Measurements from ENCODE around the gene SEZ6. TPM values are rescaled to one million over a fixed set of nuclear protein-coding genes. Genes with fewer than 3 reads are reported as not detected.
A peak's percentile ranks its signal among the peaks of the same experiment; 100 is the strongest.

SEZ6 gene
- total and polyA plus RNA-seq, 3 experiments from 2014 or later = 1.6 TPM; not detected in 2

DNA sequence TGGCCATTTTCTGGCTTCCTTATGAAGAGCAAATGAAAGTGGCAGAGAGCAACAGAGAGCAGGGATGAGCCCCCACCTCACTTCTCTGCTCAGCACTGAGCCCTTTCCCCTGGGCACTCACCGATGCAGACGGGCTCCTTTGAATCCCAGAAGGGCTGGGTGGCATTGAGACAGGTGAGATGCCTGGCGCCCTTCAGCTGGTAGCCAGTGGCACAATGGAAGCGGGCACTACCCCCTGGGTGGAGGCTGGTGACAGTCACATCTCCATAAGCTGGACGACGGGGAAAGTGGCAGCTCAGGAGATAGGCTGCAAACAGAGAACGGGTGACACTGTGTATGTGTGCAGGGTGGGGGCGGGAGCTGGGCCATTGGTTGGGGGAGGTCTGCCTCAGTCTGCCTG lies 42.0 kb downstream of the SEZ6 start:
- no peaks in the 10 kb centered on the region for H3K36me3 ChIP-seq (ENCODE audit: insufficient read depth, low read length)
- H3K27ac ChIP-seq (ENCODE audit: low read depth, low read length) = no peak overlapping the region
- peaks cover 0 to 2% (median 0%) of the 10 kb centered on the region in 3 donors for H3K36me3 Mint-ChIP-seq
- ChIA-PET POLR2A (no interaction called here), CTCF (interaction anchor here (1.0 to 5.4 kb wide), 7 partner anchors 12 to 237 kb away, joined by 3 to 136 read pairs (median 17); partner anchors contain the start of gene PHF12)
- no peaks in the 10 kb centered on the region for H3K9me3 Mint-ChIP-seq
- no peaks in the 10 kb centered on the region for H3K27me3 ChIP-seq (ENCODE audit: insufficient read depth, low read length, poor library complexity, severe bottlenecking)
- peaks cover 0 to 3% (median 0%) of the 10 kb centered on the region in 3 donors for H3K4me1 Mint-ChIP-seq
- DNase-seq = peak in 1 of 5 donors; percentile 15
- H3K4me3 Mint-ChIP-seq = no peak overlapping the region
- no peak overlapping the region for H3K27ac Mint-ChIP-seq
- H3K4me1 ChIP-seq (ENCODE audit: insufficient read depth, low read length) = no peaks in the 10 kb centered on the region
- H3K9me3 ChIP-seq (ENCODE audit: low read length) = no peaks in the 10 kb centered on the region
- no peak overlapping the region for H3K4me3 ChIP-seq (ENCODE audit: low read length)
- H3K27me3 Mint-ChIP-seq = peaks cover 4 to 25% of the 10 kb centered on the region in 2 donors

DNA sequence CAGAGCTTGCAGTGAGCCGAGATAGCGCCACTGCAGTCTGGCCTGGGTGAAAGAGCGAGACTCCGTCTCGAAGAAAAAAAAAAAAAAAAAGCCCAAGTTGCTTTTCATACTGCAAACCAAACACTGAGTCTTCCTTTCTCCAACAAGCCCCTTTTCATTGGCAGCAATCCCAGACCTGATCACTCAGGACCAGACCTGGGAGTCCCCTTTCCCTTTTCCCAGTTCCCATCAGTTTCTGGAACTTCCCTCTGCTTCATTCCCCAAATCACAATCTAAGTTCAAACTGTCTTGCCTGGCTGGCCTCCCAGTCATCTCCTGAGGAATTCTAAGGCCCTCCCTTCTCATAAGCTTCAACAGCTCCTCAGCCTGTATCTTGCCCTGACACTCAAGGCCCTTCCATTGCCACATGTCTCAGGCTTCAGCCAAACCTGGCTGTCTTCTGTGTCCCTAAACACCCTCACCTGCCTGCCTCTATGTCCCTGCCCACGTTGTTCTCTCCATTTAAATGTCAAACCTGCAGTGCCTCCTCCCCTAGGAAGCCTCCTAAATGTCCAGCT lies 42.7 kb downstream of the SEZ6 start:
- Mint-ChIP-seq H3K4me3 (no peak overlapping the region), H3K27me3 (peaks cover 4 to 25% of the 10 kb centered on the region in 2 donors), H3K36me3 (peaks cover 0 to 2% (median 0%) of the 10 kb centered on the region in 3 donors), H3K9me3 (no peaks in the 10 kb centered on the region), H3K4me1 (peaks cover 0 to 3% (median 0%) of the 10 kb centered on the region in 3 donors), H3K27ac (peak overlapping the region in 2 of 8 donors; percentile 1 to 93)
- Histone ChIP-seq H3K36me3 (ENCODE audit: insufficient read depth, low read length) (no peaks in the 10 kb centered on the region), H3K4me1 (ENCODE audit: insufficient read depth, low read length) (no peaks in the 10 kb centered on the region), H3K27ac (ENCODE audit: low read depth, low read length) (no peak overlapping the region), H3K27me3 (ENCODE audit: insufficient read depth, low read length, poor library complexity, severe bottlenecking) (no peaks in the 10 kb centered on the region), H3K9me3 (ENCODE audit: low read length) (no peaks in the 10 kb centered on the region), H3K4me3 (ENCODE audit: low read length) (no peak overlapping the region)
- peak in 1 of 5 donors; percentile 12 for DNase-seq
- ChIA-PET CTCF (interaction anchor here (1.0 to 5.4 kb wide), 4 partner anchors 11 to 161 kb away, joined by 3 to 136 read pairs (median 47); partner anchors contain the start of gene PHF12), POLR2A (no interaction called here)

DNA sequence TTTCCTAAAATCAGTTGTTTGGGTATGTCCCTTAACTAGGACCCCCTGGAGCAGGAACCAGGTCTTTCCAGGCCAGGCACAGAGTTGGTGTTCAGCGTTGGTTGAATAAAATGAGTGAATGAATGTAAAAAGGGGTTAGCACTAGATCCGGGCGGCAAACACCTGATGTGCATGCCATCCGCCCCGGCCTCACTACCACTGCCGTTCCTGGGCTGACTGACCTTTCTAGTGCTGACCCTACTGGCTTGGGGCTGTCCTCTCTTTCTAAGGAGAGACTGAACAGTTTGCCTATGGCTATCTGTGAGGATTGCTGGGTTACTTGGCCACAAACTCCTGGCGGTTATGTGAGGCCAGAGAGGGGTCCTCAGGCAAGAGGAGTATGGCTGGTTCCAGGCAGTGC lies 44.4 kb downstream of the SEZ6 start:
- CTCF ChIA-PET = interaction anchor here (0.9 to 5.4 kb wide), 2 partner anchors 157 to 162 kb away, joined by 3 to 136 read pairs; no protein-coding TSS in a partner anchor
- no peaks in the 10 kb centered on the region for H3K27me3 ChIP-seq (ENCODE audit: insufficient read depth, low read length, poor library complexity, severe bottlenecking)
- peak overlapping the region in 2 of 8 donors; percentile 17 to 40 for H3K27ac Mint-ChIP-seq
- no peak overlapping the region for H3K4me3 Mint-ChIP-seq
- peaks cover 0 to 2% (median 0%) of the 10 kb centered on the region in 3 donors for H3K36me3 Mint-ChIP-seq
- H3K9me3 Mint-ChIP-seq = no peaks in the 10 kb centered on the region
- POLR2A ChIA-PET = no interaction called here
- H3K4me1 Mint-ChIP-seq = peaks cover 0 to 3% (median 0%) of the 10 kb centered on the region in 3 donors
- H3K4me3 ChIP-seq (ENCODE audit: low read length) = no peak overlapping the region
- no peak overlapping the region for H3K27ac ChIP-seq (ENCODE audit: low read depth, low read length)
- H3K9me3 ChIP-seq (ENCODE audit: low read length) = no peaks in the 10 kb centered on the region
- H3K36me3 ChIP-seq (ENCODE audit: insufficient read depth, low read length) = no peaks in the 10 kb centered on the region
- DNase-seq = no peak
- no peaks in the 10 kb centered on the region for H3K4me1 ChIP-seq (ENCODE audit: insufficient read depth, low read length)
- H3K27me3 Mint-ChIP-seq = peaks cover 4 to 25% of the 10 kb centered on the region in 2 donors

DNA sequence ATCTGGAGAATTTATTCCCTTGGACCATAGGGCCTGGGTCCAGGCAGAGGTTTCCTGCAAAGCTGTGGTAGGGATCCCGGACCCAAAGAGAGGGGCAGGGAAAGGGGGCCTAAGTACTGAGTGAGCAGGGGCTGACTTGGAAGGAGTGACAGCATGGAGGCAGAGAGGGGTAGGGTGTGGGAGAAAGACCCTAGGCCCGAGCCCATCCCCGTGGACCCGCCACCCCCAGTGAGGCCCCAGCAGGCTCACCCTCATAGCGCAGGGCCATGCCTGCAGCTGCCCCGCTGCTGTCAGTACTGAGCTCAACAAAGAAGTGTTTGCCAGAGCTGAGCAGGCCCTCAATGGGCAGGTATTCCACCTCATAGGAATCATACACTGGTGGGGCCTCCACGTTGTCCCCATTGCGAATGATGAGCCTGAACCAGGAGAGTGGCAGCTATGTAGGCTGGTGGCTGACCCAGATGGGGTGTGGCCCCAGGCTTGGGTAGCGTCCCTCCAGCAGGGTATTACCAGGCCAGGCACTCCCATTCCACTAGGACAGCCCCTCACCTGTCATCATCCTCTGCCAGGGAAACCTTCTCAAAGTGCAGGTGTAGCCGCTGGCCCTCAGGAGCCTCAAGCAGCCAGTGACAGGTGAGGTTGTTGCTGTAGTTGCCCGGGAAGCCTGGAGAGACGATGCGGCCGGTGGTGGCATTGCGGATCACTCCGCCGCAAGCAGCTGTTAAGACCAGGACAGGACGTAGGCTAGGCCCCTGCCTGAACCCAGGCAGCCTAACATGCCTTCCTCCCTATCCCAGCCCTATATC lies 45.4 kb downstream of the SEZ6 start:
- H3K27ac ChIP-seq (ENCODE audit: low read depth, low read length) = no peak overlapping the region
- Mint-ChIP-seq H3K4me1 (no peaks in the 10 kb centered on the region), H3K9me3 (no peaks in the 10 kb centered on the region), H3K27me3 (peaks cover 4 to 22% of the 10 kb centered on the region in 2 donors), H3K36me3 (peaks cover 0 to 2% (median 0%) of the 10 kb centered on the region in 3 donors), H3K27ac (peak overlapping the region in 1 of 8 donors; percentile 40), H3K4me3 (no peak overlapping the region)
- ChIA-PET CTCF (interaction anchor here (0.9 to 1.1 kb wide), 2 partner anchors 157 to 197 kb away, joined by 3 to 4 read pairs; no protein-coding TSS in a partner anchor), POLR2A (no interaction called here)
- H3K36me3 ChIP-seq (ENCODE audit: insufficient read depth, low read length) = no peaks in the 10 kb centered on the region
- no peak for DNase-seq
- no peak overlapping the region for H3K4me3 ChIP-seq (ENCODE audit: low read length)
- no peaks in the 10 kb centered on the region for H3K9me3 ChIP-seq (ENCODE audit: low read length)
- H3K4me1 ChIP-seq (ENCODE audit: insufficient read depth, low read length) = no peaks in the 10 kb centered on the region
- no peaks in the 10 kb centered on the region for H3K27me3 ChIP-seq (ENCODE audit: insufficient read depth, low read length, poor library complexity, severe bottlenecking)

DNA sequence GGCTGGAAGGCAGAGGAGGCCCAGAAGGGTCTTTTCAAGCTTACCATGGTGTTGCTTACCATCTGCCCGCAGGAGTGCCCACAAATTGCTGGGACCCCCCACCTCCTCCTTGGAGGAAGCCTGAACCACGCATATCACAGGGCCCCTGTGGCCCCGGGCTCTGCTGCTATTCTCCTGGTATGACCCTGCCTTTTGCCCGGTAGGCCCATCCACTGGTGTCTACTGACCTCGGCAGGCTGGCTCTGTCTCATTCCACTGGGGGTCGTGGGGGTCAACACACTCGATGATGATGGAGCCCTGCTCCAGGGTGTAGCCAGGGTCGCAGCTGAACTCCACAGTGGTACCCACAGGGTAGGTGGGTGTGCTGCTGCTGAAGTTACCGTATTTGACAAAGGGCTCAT lies 46.4 kb downstream of the SEZ6 start:
- no peaks in the 10 kb centered on the region for H3K4me1 Mint-ChIP-seq
- H3K4me3 ChIP-seq (ENCODE audit: low read length) = no peak overlapping the region
- POLR2A ChIA-PET = no interaction called here
- H3K27ac Mint-ChIP-seq = no peak overlapping the region
- H3K36me3 Mint-ChIP-seq = peaks cover 0 to 2% (median 0%) of the 10 kb centered on the region in 3 donors
- CTCF ChIA-PET = interaction anchor here (1.0 to 1.4 kb wide), 2 partner anchors 152 to 157 kb away, joined by 3 to 5 read pairs; no protein-coding TSS in a partner anchor
- H3K27me3 Mint-ChIP-seq = peaks cover 4 to 20% of the 10 kb centered on the region in 2 donors
- H3K27me3 ChIP-seq (ENCODE audit: insufficient read depth, low read length, poor library complexity, severe bottlenecking) = no peaks in the 10 kb centered on the region
- no peaks in the 10 kb centered on the region for H3K9me3 ChIP-seq (ENCODE audit: low read length)
- no peak for DNase-seq
- H3K36me3 ChIP-seq (ENCODE audit: insufficient read depth, low read length) = no peaks in the 10 kb centered on the region
- no peaks in the 10 kb centered on the region for H3K4me1 ChIP-seq (ENCODE audit: insufficient read depth, low read length)
- H3K9me3 Mint-ChIP-seq = no peaks in the 10 kb centered on the region
- no peak overlapping the region for H3K4me3 Mint-ChIP-seq
- H3K27ac ChIP-seq (ENCODE audit: low read depth, low read length) = no peak overlapping the region

DNA sequence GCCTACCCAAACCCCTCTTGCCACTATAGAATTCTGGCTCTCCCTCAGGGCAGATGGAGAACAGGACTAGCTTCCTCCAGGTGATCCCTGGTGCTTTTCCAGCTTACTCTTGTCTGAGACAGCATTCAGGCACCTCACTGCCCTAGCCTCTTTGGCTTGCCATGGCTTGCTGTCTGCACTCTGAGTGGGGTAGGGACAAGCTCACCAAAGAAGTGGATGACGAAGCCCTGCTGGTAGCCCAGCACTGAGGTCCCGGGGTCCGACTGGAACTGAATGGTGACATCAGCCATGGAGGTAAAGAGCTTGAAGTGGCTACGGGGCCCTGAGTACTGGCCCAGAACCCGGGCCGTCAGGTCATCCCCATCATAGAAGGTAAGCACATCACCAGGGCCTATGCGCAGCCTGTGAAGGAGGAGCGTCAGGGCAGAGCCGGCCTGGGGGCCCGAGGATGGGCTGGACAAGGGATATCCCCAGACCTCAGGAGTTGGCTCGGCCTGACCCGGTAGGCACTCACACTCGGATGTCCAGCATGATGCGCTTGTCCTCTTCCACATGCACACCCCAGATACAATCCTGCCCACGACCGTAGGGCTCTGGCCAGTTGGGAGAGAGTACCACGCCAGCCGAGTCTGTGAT lies 46.9 kb downstream of the SEZ6 start:
- Histone ChIP-seq H3K36me3 (ENCODE audit: insufficient read depth, low read length) (no peaks in the 10 kb centered on the region), H3K9me3 (ENCODE audit: low read length) (no peaks in the 10 kb centered on the region), H3K4me3 (ENCODE audit: low read length) (no peak overlapping the region), H3K27ac (ENCODE audit: low read depth, low read length) (no peak overlapping the region), H3K4me1 (ENCODE audit: insufficient read depth, low read length) (no peaks in the 10 kb centered on the region), H3K27me3 (ENCODE audit: insufficient read depth, low read length, poor library complexity, severe bottlenecking) (no peaks in the 10 kb centered on the region)
- Mint-ChIP-seq H3K9me3 (no peaks in the 10 kb centered on the region), H3K27ac (no peak overlapping the region), H3K27me3 (peaks cover 4 to 14% of the 10 kb centered on the region in 2 donors), H3K4me3 (no peak overlapping the region), H3K36me3 (peaks cover 0 to 2% (median 0%) of the 10 kb centered on the region in 3 donors), H3K4me1 (no peaks in the 10 kb centered on the region)
- no peak for DNase-seq
- ChIA-PET POLR2A (no interaction called here), CTCF (interaction anchor here (1.0 to 1.4 kb wide), 2 partner anchors 153 to 157 kb away, joined by 3 to 5 read pairs; no protein-coding TSS in a partner anchor)

DNA sequence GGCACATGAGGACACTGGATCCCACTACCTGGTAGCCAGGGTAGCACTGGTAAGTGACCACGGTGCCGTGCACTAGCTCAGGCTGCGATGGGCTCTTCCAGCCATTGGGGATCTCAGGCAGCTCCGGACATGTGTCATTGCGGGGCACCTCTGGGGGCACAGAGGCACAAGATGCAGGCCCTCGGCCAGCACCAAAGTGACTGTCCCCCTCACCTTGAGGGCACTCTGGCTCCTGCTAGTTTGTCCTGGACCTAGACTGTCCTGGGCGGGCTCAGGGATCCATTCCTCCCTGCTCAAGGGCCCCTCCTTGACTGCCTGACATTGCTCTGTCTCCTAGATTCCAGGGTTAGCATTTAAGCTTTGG lies 47.9 kb downstream of the SEZ6 start:
- no peak overlapping the region for H3K4me3 Mint-ChIP-seq
- H3K27me3 ChIP-seq (ENCODE audit: insufficient read depth, low read length, poor library complexity, severe bottlenecking) = no peaks in the 10 kb centered on the region
- no peaks in the 10 kb centered on the region for H3K9me3 ChIP-seq (ENCODE audit: low read length)
- no peak overlapping the region for H3K27ac Mint-ChIP-seq
- H3K4me3 ChIP-seq (ENCODE audit: low read length) = no peak overlapping the region
- no peaks in the 10 kb centered on the region for H3K36me3 ChIP-seq (ENCODE audit: insufficient read depth, low read length)
- peaks cover 6% of the 10 kb centered on the region for H3K4me1 ChIP-seq (ENCODE audit: insufficient read depth, low read length)
- H3K4me1 Mint-ChIP-seq = no peaks in the 10 kb centered on the region
- H3K36me3 Mint-ChIP-seq = no peaks in the 10 kb centered on the region
- ChIA-PET POLR2A (no interaction called here), CTCF (interaction anchor here (1.4 kb wide), 1 partner anchor 158 kb away, joined by 5 read pairs; no protein-coding TSS in a partner anchor)
- no peak overlapping the region for H3K27ac ChIP-seq (ENCODE audit: low read depth, low read length)
- DNase-seq = no peak
- H3K9me3 Mint-ChIP-seq = no peaks in the 10 kb centered on the region
- peaks cover 0 to 5% of the 10 kb centered on the region in 2 donors for H3K27me3 Mint-ChIP-seq
